ENCODE data around the gene ZBTB45.
"Not testable (repeated sequence)": the region's sequence is repeated elsewhere in the genome, so short reads cannot be mapped to it uniquely, and the experiment has no call there.

DNA sequence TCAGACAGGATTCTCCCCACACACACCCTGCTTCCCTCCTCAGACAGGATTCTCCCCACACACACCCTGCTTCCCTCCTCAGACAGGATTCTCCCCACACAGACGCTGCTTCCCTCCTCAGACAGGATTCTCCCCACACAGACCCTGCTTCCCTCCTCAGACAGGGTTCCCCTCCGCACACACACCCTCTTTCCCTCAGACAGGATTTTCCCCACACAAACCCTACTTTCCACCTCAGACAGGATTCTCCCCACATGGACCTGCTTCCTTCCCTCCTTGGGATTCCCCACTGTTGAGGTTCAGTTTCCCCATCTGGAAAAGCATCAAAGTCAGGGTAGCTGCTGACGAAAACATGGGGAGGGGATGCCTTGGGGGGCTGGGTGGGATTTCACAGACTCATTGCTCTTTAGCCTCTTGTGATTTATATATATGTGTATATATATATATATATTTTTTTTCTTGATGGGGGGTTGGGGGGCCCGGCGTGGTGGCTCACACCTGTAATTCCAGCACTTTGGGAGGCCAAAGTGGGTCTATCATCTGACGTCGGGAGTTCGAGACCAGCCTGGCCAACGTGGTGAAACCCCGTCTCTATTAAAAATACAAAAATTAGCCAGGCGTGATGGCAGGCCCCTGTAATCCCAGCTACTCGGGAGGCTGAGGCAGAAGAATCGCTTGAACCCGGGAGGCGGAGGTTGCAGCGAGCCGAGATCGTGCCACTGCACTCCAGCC lies 23.2 kb upstream of the ZBTB45 start:
- TF ChIP-seq ARNTL (CRISPR knock-in tag; IDR thresholded peaks at IDR 0.05; ENCODE audit: borderline replicate concordance, low read depth); CSDC2 (CRISPR knock-in tag; IDR thresholded peaks at IDR 0.05); ZFP3 (CRISPR knock-in tag; IDR thresholded peaks at IDR 0.05); ZFP30 (CRISPR knock-in tag; IDR thresholded peaks at IDR 0.05); TOX (CRISPR knock-in tag; IDR thresholded peaks at IDR 0.05; ENCODE audit: borderline replicate concordance); GLIS3 (CRISPR knock-in tag; IDR thresholded peaks at IDR 0.05); ESRRG (CRISPR knock-in tag; IDR thresholded peaks at IDR 0.05); BACH2 (CRISPR knock-in tag; IDR thresholded peaks at IDR 0.05; ENCODE audit: borderline replicate concordance): not testable (repeated sequence)
- TF ChIP-seq, protein P1, sequence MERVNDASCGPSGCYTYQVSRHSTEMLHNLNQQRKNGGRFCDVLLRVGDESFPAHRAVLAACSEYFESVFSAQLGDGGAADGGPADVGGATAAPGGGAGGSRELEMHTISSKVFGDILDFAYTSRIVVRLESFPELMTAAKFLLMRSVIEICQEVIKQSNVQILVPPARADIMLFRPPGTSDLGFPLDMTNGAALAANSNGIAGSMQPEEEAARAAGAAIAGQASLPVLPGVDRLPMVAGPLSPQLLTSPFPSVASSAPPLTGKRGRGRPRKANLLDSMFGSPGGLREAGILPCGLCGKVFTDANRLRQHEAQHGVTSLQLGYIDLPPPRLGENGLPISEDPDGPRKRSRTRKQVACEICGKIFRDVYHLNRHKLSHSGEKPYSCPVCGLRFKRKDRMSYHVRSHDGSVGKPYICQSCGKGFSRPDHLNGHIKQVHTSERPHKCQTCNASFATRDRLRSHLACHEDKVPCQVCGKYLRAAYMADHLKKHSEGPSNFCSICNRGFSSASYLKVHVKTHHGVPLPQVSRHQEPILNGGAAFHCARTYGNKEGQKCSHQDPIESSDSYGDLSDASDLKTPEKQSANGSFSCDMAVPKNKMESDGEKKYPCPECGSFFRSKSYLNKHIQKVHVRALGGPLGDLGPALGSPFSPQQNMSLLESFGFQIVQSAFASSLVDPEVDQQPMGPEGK (CRISPR knock-in tag; IDR thresholded peaks at IDR 0.05; ENCODE audit: borderline replicate concordance) = not testable (repeated sequence)
- TF ChIP-seq, protein P2, sequence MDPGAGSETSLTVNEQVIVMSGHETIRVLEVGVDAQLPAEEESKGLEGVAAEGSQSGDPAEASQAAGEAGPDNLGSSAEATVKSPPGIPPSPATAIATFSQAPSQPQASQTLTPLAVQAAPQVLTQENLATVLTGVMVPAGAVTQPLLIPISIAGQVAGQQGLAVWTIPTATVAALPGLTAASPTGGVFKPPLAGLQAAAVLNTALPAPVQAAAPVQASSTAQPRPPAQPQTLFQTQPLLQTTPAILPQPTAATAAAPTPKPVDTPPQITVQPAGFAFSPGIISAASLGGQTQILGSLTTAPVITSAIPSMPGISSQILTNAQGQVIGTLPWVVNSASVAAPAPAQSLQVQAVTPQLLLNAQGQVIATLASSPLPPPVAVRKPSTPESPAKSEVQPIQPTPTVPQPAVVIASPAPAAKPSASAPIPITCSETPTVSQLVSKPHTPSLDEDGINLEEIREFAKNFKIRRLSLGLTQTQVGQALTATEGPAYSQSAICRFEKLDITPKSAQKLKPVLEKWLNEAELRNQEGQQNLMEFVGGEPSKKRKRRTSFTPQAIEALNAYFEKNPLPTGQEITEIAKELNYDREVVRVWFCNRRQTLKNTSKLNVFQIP (CRISPR knock-in tag; IDR thresholded peaks at IDR 0.05; ENCODE audit: borderline replicate concordance, low read depth) = not testable (repeated sequence)
- TF ChIP-seq, protein P3, sequence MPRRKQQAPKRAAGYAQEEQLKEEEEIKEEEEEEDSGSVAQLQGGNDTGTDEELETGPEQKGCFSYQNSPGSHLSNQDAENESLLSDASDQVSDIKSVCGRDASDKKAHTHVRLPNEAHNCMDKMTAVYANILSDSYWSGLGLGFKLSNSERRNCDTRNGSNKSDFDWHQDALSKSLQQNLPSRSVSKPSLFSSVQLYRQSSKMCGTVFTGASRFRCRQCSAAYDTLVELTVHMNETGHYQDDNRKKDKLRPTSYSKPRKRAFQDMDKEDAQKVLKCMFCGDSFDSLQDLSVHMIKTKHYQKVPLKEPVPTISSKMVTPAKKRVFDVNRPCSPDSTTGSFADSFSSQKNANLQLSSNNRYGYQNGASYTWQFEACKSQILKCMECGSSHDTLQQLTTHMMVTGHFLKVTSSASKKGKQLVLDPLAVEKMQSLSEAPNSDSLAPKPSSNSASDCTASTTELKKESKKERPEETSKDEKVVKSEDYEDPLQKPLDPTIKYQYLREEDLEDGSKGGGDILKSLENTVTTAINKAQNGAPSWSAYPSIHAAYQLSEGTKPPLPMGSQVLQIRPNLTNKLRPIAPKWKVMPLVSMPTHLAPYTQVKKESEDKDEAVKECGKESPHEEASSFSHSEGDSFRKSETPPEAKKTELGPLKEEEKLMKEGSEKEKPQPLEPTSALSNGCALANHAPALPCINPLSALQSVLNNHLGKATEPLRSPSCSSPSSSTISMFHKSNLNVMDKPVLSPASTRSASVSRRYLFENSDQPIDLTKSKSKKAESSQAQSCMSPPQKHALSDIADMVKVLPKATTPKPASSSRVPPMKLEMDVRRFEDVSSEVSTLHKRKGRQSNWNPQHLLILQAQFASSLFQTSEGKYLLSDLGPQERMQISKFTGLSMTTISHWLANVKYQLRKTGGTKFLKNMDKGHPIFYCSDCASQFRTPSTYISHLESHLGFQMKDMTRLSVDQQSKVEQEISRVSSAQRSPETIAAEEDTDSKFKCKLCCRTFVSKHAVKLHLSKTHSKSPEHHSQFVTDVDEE (CRISPR knock-in tag; IDR thresholded peaks at IDR 0.05) = not testable (repeated sequence)
- TF ChIP-seq, protein P4, sequence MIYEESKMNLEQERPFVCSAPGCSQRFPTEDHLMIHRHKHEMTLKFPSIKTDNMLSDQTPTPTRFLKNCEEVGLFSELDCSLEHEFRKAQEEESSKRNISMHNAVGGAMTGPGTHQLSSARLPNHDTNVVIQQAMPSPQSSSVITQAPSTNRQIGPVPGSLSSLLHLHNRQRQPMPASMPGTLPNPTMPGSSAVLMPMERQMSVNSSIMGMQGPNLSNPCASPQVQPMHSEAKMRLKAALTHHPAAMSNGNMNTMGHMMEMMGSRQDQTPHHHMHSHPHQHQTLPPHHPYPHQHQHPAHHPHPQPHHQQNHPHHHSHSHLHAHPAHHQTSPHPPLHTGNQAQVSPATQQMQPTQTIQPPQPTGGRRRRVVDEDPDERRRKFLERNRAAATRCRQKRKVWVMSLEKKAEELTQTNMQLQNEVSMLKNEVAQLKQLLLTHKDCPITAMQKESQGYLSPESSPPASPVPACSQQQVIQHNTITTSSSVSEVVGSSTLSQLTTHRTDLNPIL (CRISPR knock-in tag; IDR thresholded peaks at IDR 0.05; ENCODE audit: low read depth) = not testable (repeated sequence)

Measured in SK-N-SH treated with all-trans-retinoic acid at 6 μM for 48 hours (cell line).